Measurements from ENCODE around the gene FBXW8.

The FBXW8 gene

GRCh38 chr12:116955382-116956021, 44.8 kb downstream of the FBXW8 start:
- DNase-seq (ENCODE audit: low spot score) = no peak

- DNase-seq (ENCODE audit: low spot score) = no peak
Observed at GRCh38 chr12:116958402-116959197, 47.9 kb downstream of the FBXW8 start.

DNA sequence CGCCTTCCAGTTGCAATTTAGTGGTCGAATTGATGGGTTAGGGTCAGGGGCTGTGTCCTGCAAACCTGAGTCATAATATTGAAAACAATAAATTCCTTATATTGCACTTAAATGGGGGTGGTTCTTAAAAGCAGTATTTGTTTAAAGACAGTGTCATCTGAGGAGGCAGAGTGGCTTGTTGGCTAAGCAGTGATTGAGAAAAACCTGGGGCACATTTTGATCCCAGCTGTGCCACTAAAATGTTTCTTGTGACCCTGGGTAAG, 48.4 kb downstream of the FBXW8 start:
- no peak for DNase-seq (ENCODE audit: low spot score)

GRCh38 chr12:116959845-116960514, 49.2 kb downstream of the FBXW8 start:
- DNase-seq (ENCODE audit: low spot score) = no peak

GRCh38 chr12:116962197-116962596, 51.4 kb downstream of the FBXW8 start:
- no peak for DNase-seq (ENCODE audit: low spot score)

DNA sequence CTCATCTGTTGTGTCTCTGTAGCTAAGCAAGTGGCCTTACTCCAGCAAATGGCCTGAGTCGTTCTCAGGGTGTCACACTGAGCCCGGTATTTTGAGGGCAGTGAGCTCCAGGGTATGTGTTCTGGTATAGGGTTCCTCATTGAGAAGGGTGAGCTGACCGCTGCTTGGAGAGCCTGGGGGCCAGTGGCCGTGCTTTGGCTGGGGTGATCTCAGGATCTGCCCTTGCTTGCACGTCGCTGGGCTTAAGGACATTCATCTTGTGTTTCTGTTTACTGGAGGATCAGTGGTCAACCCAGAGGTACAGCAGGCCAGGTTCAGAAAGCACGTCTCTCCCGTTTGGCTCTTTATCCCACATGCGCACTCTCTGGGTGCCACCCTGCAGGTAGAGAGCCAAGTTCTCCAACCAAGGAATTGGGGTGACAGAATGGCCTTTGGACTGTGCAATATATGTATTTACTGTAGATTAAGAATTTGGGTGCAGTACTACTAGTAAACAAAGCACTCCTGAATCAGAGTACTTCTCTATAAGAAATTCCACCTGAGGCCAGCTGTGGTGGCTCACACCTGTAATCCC, 52.1 kb downstream of the FBXW8 start:
- no peak for DNase-seq (ENCODE audit: low spot score)

DNA sequence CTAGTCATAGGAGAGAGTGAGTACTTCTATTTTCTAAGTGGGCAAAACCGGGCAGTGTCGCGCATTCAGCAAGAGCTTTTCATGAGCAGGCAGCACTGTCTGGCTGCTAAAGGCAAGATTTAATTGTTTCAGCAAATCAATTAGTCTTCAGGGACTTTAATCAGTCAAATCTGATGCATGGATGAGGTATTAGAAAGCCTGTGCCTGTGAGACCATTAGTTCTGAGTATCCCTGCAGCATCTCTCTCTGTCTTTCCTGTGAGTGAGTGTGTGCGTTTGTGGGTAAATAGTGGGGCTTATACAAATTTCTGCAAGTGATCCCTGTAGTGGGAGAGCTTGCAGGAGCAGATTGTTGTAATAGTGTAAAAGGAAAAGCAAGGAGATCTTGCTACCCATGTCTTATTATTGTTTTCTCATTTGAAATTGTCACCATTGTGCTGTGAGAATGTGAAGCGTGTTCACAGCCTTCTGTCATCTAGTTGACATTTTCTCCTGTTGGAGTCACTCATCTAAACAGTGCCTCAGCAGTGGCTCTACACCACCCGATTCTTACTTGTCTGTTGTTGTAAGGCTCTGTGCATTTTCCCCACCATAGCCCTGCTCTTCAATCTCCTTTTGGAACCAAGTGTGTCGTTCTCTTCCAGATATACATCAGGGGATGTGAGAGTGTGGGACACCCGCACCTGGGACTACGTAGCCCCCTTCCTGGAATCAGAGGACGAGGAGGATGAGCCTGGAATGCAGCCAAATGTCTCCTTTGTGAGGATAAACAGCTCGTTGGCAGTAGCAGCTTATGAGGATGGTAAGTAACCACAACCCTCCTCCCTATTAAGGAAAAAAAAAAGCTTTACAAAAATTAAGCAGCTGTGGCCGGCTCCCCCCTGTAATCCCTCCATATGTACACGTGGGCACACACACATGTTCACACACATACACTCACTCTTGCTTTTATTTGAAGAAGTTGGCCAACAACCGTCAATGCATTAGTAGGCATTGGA, 53.6 kb downstream of the FBXW8 start:
- DNase-seq (ENCODE audit: low spot score) = no peak

- DNase-seq (ENCODE audit: low spot score) = no peak
Observed at GRCh38 chr12:116968986-116969385, 58.2 kb downstream of the FBXW8 start.

DNA sequence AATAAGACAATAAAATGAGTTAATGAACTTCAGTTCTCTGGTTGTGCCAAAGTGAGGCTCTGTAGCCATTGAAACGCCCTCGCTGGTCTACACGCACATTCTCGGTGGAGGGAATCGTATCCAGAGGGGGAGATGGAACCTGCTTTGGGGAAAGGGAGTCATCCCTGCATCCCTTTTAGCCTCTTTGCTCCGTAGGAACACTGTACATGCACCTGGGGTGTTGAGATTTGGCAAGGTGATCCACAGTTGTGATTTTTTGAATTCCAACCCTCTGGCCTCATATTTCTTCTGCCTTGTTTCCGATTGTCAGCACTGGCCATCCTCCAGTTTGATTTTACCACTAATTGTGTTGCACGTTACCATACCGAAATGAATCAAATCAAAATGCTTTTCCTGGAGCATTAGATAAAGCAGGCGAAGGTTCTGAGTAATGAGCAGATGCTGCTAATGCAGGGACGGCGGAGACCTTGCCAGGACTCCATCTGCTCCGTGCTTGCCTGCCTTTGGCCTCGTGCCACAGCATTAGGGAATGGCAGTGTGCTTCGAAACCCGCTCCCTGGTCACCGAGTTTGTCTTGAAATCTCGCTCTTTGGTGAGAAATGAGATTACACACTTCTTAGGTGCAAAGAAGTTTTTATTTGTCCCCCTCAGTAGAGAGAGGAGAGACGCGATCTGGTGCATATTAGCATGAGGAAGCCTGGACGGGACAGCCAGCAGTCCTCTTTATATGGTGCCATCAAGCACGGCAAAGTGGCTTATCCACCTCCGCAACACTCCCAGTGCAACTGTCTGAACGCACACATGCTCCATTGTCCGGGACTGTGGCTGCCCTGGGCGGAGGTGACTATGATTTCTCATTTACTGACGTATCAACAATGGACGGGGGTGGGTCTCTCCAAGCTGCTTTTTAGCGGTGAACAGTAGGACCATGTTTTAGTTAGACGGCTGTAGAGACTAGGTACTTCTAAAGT, 59.1 kb downstream of the FBXW8 start:
- DNase-seq (ENCODE audit: low spot score) = no peak

GRCh38 chr12:116971222-116971621, 60.5 kb downstream of the FBXW8 start:
- no peak for DNase-seq (ENCODE audit: low spot score)

- no peak for DNase-seq (ENCODE audit: low spot score)
Observed at GRCh38 chr12:116975779-116976393, 65.1 kb downstream of the FBXW8 start.

DNA sequence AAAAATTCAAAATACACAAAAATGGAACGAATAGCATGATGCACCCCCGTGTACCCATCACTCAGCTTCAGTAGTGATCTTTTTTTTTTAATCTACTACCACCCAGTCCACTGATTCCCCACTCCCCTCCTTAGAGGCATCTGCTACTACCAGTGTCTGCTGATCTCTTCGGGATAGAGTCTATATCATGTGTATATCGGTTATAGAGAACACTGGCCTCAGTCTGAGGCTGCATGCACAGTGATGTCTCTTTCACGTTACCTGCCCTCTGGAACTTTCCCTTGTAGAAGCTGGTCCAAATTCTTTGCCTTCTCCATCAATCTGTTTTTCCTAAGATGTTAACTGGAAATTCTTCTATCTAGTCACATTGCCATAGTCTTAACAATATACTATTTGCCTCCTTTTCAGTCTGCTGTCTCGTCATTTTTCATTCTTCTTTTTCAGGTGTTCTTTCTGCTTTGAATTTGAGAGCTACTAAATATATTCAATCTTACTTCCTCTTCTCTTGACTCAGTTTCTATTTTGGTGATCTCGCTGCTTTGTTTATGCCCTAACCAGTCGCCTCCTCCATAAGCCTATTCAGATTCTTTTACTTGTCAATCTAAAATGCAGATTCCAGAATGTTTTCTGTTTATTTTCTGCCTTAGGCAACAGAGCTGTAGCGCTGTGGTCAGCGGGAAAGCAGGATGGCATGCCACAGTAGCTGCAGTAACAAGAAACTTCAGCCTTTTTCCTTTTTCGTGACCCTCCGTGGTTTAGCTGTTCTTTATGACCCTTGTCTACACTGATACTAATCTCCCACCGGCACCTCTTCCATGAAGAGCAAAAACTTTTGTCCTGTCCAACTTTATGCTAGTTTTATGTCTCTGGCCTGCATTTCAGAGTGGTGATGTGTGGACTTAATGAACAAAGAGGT, 67.0 kb downstream of the FBXW8 start:
- DNase-seq (ENCODE audit: low spot score) = no peak

DNA sequence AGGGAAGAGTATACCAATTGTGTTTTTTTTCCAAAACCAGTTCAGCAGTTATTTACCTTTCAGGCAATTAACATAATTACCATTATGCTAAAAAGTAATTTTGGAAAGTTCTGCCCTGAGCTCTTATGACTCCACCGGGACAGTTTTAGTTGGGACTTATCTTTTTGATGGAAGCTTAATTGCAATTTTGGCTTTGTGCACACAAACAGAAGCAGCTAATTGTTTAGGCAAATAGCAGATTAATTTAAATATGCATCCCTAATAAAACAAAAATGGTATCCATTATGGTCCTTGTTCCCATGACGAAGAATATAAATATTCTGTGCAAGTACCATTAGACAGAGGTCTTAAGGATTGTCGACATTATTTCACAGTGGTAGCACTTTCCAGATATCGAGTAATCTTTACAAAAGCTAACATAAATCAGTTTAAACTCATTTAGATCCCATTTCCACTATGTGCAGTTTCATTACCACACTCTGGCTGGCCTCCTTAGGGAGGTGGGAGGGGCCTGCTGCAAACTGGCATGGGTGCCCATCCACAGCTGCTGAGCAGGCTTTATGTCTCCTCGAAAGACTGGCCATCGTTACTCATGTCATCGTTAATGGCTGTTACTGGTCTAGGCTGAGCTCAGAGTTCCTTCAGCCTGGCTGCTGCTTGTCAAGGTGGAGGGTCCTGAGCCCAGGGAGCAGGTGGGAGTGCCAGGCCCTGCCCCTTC, 68.2 kb downstream of the FBXW8 start:
- no peak for DNase-seq (ENCODE audit: low spot score)

GRCh38 chr12:116980083-116980482, 69.3 kb downstream of the FBXW8 start:
- no peak for DNase-seq (ENCODE audit: low spot score)

DNA sequence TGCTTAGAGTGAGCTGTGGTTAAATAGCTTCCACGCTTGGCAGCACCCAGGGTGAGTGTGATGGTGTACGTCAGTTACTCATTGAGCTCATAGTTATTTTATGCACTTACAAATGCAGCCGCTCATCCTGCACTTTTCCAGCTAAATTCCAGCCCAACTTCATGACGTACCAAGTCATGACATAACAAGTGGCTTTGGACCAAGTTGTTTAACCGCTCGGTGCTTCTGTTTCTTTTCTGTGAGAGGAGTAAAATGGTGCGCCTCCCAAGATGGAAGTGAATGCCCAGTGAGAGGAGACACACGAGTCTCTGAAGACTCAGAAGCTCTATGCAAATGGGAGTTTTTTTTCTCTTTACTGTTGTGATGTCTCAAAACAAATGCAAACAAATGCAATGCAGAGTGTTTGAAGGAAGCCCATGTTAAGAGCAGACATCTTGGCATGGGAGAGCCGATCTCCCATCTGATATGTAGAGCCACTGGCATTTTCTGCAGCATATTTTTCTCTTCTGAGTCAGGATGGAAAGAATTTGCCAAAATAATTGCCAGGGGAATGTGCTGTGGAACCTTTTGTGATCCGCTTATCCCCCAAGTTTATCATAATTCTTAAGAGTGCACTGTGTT, 72.2 kb downstream of the FBXW8 start:
- no peak for DNase-seq (ENCODE audit: low spot score)

DNA sequence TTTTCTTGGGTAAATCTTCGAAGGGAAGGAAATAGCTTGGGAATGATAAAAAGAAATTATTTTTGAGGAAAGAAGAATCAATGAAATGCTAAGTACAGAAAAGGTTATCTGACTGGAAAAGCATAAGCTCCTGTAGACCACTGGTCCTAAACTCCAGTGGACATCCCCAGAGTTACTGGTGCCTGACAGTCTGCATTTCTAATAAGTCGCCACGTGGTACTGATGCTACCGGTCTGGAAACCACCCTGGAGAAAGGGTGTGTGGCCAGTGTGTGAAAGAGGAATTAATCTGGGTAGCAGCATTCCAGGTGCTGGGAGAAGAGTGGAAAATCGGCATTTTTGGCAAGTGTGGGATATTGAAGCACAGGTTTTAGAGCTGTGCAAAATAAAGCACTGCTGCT, 73.3 kb downstream of the FBXW8 start:
- no peak for DNase-seq (ENCODE audit: low spot score)

DNA sequence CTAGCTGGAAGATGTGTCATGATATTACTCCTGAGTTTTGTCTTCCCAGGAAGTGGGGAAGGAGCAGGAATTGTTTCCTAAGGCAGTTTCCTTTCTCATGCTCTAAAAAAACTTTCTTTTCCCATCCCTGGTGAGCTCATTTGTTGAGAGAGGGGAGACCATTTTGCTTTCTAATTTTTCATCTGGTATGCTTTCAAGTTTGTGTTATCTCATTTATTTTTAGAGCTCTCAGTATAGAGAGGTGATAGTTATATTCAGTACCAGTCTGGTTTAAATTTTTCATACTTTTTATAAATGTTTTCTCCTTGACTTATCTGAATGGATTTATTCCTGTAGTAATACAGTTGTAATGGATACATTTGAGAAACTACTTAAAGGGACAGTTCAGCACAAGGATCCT, 79.6 kb downstream of the FBXW8 start:
- DNase-seq (ENCODE audit: low spot score) = no peak

All from hematopoietic multipotent progenitor cell treated with erythropoietin and hydrocortisone succinate and interleukin-3 and kit ligand, for 17 days (in vitro differentiated cells).